ENCODE data around the gene GATD1. TPM values are rescaled to one million over a fixed set of nuclear protein-coding genes. Genes with fewer than 3 reads are reported as not detected.

GATD1 gene
- total and polyA plus RNA-seq, 2 donors (not counting 1 experiment from before 2014, with no cell fraction given) = 14.7 to 20.3 TPM

DNA sequence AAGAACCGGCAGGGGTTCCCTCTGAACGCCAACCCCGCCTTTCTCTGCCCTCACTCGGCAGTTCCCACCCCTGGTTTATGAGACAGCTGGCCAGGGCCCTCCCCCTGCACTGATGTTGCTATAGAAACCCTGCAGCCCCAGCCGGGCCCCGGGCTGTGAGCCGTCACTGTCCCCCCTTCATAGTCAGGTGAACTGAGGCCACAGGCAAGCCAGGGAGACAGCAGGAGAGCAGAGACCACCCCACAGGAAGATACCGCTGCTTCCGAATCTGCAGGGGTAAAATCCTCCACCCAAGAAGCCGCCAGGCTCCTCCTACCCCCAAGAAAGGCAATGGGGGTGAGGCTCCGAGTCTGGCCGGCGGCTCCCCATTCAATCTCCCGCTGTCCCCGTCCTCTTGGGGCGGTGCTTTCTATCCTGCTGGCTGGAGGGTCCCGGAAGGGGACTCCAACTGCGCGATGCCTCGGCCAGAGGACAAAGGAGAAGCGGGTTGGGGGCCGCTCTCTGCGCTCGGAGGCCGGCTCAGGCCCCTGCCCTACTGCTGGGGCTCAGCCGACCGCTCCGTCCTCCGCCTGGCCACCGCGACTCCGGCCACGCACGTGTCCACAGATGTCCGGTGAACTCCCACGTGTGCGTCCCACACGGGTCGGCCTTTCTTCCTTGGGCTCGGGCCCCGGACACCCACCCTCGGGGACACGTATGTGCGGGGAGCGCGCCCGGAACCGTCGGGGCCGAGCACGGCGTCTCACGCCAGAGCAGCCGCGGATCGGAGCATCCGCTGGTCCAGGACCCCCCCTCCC, 20.2 kb upstream of the GATD1 start:
- peak overlapping the region; percentile 62 to 87 (median 74) for H3K4me3 ChIP-seq (replicated peaks in 1 of 4; ENCODE audit: control extremely low read depth in 1 of 4, insufficient read depth in 1 of 4, low read depth in 3 of 4, low read length in 4 of 4)
- H3K9me3 ChIP-seq (ENCODE audit: control insufficient read depth, insufficient read depth, low read depth, low read length) = no peaks in the 10 kb centered on the region
- H3K4me1 ChIP-seq (ENCODE audit: control insufficient read depth, extremely low read depth, insufficient read depth, low read length) = peaks cover 7% of the 10 kb centered on the region
- H3K9ac ChIP-seq (ENCODE audit: insufficient read depth, low read length) = peak overlapping the region; percentile 78
- peak overlapping the region; percentile 88 for H3K27ac ChIP-seq (ENCODE audit: insufficient read depth, low read length)
- peak overlapping the region; percentile 100 for H3K4me2 ChIP-seq (ENCODE audit: extremely low read depth, insufficient read depth, low read length)
- H2AFZ ChIP-seq (ENCODE audit: low read length) = peak overlapping the region; percentile 3
- peaks cover 17% of the 10 kb centered on the region for H3K79me2 ChIP-seq (ENCODE audit: control insufficient read depth, insufficient read depth, low read length)
- DNase-seq (ENCODE audit: low read depth in 2 of 2) = peak; percentile 78 to 85
- TF ChIP-seq CTCF (conservative IDR thresholded peaks at IDR 0.05 in 1 of 2, IDR thresholded peaks at IDR 0.05 in 1 of 2; ENCODE audit: low read depth in 1 of 2, low read length in 2 of 2) (no peak), EZH2 (IDR thresholded peaks at IDR 0.05; ENCODE audit: low read length, missing control alignments) (no peak)
- H4K20me1 ChIP-seq (ENCODE audit: control insufficient read depth, extremely low read depth, insufficient read depth, low read length) = no peaks in the 10 kb centered on the region
- H3K36me3 ChIP-seq (ENCODE audit: control insufficient read depth, insufficient read depth, low read length) = peaks cover 27% of the 10 kb centered on the region
- no peaks in the 10 kb centered on the region for H3K27me3 ChIP-seq (ENCODE audit: control insufficient read depth, insufficient read depth, low read length)

GRCh38 chr11:796565-797295, 19.4 kb upstream of the GATD1 start:
- no peaks in the 10 kb centered on the region for H3K27me3 ChIP-seq (ENCODE audit: control insufficient read depth, insufficient read depth, low read length)

More at GRCh38 chr11:796565-797295, 19.4 kb upstream of the GATD1 start:
- no peaks in the 10 kb centered on the region for H3K9me3 ChIP-seq (ENCODE audit: control insufficient read depth, insufficient read depth, low read depth, low read length)
- H4K20me1 ChIP-seq (ENCODE audit: control insufficient read depth, extremely low read depth, insufficient read depth, low read length) = no peaks in the 10 kb centered on the region
- peaks cover 17% of the 10 kb centered on the region for H3K79me2 ChIP-seq (ENCODE audit: control insufficient read depth, insufficient read depth, low read length)
- peaks cover 24% of the 10 kb centered on the region for H3K36me3 ChIP-seq (ENCODE audit: control insufficient read depth, insufficient read depth, low read length)
- H3K27ac ChIP-seq (ENCODE audit: insufficient read depth, low read length) = peak overlapping the region; percentile 88
- H2AFZ ChIP-seq (ENCODE audit: low read length) = peak overlapping the region; percentile 17
- DNase-seq (ENCODE audit: low read depth in 2 of 2) = no peak
- H3K9ac ChIP-seq (ENCODE audit: insufficient read depth, low read length) = peak overlapping the region; percentile 78
- TF ChIP-seq CTCF (conservative IDR thresholded peaks at IDR 0.05 in 1 of 2, IDR thresholded peaks at IDR 0.05 in 1 of 2; ENCODE audit: low read depth in 1 of 2, low read length in 2 of 2) (no peak), EZH2 (IDR thresholded peaks at IDR 0.05; ENCODE audit: low read length, missing control alignments) (no peak)
- peak overlapping the region; percentile 100 for H3K4me2 ChIP-seq (ENCODE audit: extremely low read depth, insufficient read depth, low read length)
- H3K4me3 ChIP-seq (replicated peaks in 1 of 4; ENCODE audit: control extremely low read depth in 1 of 4, insufficient read depth in 1 of 4, low read depth in 3 of 4, low read length in 4 of 4) = peak overlapping the region; percentile 62 to 87 (median 74)
- peaks cover 7% of the 10 kb centered on the region for H3K4me1 ChIP-seq (ENCODE audit: control insufficient read depth, extremely low read depth, insufficient read depth, low read length)
